ENCODE measurements around the gene ARHGEF26.

ARHGEF26 gene

DNA sequence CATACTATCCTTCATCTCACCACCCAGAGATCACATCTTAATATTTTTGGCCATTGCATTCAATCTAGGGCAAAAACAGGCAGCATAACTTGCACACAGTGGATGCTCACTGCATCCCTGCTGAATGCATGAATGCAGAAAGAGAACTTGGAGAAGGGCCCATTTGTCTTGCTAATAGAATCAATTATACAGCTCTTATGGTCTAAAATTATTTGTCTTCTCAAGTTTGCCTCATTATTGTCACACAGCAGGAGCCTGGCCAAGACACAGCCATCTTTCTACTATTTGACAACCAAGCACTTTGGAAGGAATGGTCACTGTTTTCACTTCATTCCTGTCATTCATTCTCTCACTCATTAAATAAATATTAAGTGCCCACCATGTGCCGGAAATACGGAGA lies 1.2 kb upstream of the ARHGEF26 start:
- no peak for DNase-seq (ENCODE audit: low spot score)

DNA sequence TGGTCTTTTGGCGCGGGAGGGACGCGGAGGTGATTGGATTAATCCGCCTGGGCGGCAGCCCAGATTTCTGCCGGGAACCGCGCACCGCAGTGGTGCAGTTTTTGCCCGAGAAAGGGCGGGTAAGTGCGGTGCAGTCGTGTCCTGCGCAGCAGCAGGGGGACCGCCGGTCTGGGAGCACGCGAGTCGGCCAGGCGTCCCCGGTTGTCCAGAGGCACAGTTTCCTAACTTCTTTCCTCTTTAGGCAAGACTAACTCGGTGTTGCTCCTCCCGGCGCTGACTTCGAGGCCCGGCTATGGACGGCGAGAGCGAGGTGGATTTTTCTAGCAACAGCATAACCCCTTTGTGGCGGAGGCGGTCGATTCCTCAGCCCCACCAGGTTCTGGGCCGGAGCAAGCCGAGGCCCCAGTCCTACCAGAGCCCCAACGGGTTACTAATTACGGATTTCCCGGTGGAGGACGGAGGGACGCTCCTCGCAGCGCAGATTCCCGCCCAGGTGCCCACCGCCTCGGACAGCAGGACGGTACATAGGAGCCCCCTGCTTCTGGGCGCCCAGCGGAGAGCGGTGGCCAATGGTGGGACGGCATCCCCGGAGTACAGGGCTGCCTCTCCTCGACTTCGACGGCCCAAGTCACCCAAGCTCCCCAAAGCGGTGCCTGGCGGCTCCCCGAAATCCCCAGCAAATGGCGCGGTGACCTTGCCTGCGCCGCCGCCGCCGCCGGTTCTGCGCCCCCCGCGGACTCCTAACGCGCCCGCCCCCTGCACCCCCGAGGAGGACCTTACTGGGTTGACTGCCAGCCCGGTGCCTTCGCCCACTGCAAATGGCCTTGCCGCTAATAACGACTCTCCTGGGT lies 736 bp downstream of the ARHGEF26 start:
- peak; percentile 40 for DNase-seq (ENCODE audit: low spot score)

DNA sequence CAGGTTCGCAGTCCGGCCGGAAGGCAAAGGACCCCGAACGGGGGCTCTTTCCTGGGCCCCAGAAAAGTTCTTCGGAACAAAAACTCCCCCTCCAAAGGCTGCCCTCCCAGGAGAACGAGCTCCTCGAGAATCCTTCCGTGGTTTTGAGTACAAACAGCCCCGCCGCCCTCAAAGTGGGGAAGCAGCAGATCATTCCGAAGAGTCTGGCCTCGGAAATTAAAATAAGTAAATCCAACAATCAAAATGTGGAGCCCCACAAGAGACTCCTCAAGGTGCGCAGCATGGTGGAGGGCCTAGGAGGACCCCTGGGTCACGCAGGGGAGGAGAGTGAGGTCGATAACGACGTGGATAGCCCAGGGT lies 1.3 kb downstream of the ARHGEF26 start:
- no peak for DNase-seq (ENCODE audit: low spot score)

DNA sequence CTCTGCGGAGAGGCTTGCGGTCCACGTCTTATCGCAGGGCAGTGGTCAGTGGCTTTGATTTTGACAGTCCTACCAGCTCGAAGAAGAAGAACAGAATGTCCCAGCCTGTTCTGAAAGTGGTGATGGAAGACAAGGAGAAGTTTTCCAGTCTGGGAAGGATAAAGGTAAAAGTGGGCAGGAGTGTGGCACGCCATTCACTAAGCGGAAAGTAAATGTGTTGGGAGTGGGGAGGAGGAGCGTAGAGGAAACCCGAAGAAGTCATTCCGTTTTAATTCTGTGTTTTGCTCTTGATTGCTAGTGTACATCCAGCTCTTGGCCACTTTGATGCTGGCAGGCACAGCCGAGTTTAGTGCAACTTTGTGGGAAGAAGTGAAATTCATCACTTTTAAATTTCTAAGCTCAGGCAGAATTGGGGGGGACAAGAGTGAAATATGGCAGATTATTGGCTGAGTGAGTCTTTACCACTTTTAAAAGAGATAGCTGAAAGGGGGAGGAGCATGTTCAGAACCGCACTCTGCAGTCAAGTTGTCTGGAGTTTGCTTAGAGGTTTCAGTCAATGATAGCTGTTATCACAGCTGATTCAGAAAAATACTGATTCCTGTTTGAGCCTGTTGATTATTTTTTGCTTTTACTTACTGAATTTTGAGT lies 1.8 kb downstream of the ARHGEF26 start:
- no peak for DNase-seq (ENCODE audit: low spot score)

DNA sequence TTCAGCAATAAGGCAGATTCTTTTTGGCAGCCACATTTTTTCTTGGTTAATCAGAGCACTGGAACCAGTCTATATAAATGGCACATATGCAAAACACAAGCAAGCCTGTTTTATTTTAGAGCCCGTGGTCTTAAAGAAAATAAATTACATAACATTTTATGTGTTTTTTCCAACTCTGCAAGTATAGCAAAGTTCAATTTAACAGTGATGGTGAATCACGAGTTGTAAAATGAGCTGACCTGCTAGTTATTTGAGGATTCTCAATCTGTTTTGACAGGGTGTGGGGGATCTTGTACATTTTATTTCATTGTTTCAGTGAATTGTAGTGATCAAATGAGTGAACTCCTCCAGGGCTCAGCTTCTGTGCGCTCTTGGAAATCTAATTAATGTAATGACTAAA lies 2.7 kb downstream of the ARHGEF26 start:
- no peak for DNase-seq (ENCODE audit: low spot score)

DNA sequence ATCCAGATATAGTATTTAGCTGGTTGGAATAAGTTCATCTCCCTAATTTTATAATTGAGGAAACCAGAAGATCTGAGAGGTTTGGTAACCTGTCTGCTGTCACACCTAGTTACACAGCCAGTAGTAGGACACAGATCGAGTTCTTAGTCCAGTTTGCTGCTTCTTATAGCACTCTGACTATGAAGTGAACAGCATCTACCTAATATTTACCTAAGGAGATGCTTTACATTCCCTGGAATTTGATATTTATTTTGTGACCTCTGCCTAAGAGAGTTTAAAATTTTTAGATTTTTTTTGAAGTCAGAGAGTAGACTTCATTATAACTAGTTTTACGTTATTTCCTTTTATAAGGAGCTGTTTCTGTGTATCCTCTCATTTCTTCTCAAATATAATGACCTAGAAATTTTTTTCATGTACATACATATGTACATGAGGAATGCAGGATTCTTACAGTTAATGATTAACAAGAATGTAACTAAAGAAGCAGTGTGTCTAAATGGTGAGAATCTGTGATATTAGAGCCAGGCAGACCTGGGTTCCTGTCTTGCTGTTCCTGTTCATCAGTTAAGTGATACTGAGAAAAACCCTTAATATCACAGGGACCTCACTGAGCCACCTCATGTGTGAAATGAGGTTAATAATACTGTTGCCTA lies 4.3 kb downstream of the ARHGEF26 start:
- no peak for DNase-seq (ENCODE audit: low spot score)

DNA sequence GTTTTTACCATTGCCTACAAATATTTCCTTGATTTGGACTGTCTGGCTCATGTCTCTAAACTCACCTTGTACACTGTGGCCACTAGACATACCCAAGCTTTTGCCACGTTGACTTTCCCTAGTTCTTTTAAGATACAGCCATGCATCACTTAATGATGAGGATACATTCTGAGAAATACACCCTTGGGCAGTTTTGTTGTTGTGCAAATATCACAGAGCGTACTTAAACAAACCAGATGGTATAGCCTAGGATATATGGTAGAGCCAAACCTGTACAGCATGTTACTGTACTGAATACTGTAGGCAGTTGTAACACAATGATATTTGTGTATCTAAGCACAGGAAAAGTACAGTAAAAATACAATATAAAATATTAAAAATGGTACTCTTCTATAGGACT lies 5.5 kb downstream of the ARHGEF26 start:
- no peak for DNase-seq (ENCODE audit: low spot score)

DNA sequence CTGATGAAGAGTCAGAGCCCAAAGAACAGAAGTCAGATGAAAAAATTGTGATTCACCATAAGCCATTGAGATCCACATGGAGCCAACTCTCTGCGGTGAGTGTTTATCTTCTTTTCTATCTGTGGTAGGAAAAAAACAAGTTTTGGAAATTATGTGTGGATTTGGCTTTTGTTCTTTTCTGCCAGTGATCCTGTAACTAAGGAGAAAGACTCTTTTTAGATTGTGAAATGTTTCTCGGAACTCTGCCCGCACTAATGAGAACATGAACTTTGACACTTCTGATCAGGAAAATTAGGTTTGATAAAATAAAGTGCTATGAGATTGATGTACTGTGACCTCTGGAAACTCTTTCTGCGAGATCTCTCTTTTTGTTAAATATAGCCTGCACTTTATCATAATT lies 8.4 kb downstream of the ARHGEF26 start:
- no peak for DNase-seq (ENCODE audit: low spot score)

DNA sequence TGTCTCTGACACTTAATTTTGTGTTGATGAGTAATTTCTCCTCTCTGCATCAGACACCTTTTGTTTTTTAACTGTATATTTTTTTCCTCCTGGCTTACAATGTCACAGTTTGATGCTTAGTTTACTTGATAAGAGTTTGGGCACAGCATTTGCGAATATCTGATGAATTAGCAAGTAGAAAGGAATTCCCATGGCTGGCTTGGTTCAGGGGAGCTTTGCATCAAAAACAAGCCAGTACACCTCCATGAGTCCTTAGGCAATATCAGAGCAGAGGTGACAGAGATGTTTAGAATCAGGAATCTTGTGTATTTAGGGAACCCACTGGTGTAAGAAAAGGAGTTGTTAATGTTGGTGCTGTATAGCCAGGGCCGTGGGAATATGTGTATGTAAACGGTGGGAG lies 9.3 kb downstream of the ARHGEF26 start:
- no peak for DNase-seq (ENCODE audit: low spot score)

DNA sequence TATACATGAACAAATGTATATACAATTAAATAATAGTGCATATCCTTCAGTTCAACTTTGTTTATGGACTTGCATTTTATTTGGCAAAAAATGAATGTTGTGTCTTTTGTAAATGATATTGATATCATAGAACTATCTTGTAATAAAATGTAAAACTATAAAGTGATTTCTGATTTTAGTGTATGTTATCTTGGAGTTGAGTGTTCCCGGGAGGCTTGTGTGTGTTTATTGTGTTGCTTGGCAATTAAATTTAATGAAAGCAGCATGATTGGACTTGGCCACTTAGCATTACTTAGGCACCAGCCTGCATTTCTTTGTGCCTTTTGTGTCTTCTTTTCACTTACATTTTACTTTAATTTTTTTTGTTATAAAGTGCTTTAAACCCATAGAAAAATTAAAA lies 10.6 kb downstream of the ARHGEF26 start:
- DNase-seq (ENCODE audit: low spot score) = no peak

DNA sequence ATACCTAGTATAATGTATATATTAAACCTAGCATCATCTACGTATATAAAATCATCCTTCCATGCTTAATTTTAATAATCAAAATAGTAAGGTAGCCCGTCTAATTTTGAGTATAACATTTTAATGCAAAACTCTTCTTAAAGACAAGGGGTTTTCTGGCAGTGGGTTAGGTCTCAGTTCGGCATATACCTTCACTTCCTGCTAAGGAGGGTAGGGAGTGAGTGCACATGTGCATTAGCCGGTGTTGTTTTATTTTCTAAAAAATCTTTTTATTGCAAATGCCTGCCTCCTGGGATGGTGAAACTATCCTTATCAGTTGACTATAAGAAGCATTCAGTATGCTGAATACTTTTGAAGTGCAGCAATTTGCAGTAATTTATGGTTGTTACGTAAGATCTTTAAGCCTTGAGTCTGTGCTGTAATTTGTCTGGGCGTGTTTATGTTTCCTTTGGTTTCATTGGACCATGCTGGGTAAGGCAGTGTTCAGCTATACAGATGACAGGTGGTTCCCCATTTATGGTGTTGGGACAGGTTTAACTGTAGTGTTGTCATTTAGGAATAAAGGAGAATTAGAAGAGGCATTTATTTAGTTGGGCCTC lies 11.7 kb downstream of the ARHGEF26 start:
- no peak for DNase-seq (ENCODE audit: low spot score)

DNA sequence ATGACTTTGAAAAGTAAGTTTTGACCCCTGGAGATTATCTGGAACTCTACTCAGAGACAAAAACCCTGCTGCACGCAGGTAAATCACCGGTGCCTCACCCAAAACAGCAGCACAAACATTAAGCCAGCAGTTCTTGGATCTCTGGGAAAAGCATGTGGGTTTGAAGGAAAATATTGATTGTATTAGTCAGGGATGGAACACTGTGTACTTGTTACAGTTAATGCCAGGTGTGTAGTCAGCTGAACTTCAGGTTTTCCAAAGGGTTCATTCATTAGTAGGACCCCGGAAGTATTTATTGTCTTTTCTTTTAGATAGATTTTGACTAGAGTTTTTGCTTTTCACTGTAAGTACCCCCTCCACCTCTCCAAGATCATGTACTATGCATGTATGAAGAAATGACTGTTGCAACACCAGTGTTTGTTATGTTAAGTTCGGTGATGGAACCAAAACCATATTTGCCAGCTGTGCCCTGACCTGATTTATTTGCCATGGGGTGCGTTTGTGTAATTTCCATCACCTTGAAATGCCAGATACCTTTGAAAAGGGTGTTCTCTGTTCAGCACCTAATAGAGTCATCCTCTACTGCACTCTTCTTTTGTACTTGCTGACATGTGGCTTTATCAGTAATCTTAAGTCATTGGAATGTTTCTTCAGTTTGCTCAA lies 14.5 kb downstream of the ARHGEF26 start:
- no peak for DNase-seq (ENCODE audit: low spot score)

DNA sequence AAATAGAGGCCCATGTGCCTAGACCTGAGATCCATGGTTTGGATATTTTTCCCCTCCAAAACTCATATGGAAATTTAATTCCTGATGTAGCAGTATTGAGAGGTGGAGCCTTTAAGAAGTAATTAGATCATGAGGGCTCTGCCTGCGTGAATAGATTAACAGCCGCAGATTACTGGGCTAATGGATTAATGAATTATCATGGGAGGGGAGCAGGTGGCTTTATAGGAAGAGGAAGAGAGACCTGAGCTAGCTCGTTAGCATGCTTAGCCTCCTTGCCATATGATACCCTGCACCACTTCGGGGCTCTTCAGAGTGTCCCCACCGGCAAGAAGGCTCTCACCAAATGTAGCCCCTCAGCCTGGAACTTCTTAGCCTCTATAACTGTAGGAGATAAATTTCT lies 15.8 kb downstream of the ARHGEF26 start:
- DNase-seq (ENCODE audit: low spot score) = no peak

DNA sequence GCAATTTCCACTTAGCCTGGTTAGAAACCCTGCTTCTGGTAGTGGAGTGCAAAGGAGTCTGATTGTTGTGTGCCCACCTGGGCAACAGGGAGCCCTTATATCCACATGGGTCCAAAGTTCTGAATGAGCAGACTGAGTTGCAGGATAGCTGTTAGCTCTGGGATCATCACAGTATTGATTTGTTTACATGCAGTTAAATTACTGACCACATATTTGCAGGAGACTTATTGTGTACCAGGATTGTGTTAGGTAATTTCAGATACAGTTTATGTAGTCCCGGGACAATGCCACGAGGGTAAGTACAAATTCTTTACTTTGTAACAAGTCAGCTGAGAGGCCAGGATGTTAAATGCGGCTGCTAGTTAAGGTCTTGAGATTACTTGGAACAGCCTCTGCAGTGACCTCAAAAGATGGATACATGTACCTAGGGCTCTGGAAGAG lies 18.8 kb downstream of the ARHGEF26 start:
- DNase-seq (ENCODE audit: low spot score) = no peak

DNA sequence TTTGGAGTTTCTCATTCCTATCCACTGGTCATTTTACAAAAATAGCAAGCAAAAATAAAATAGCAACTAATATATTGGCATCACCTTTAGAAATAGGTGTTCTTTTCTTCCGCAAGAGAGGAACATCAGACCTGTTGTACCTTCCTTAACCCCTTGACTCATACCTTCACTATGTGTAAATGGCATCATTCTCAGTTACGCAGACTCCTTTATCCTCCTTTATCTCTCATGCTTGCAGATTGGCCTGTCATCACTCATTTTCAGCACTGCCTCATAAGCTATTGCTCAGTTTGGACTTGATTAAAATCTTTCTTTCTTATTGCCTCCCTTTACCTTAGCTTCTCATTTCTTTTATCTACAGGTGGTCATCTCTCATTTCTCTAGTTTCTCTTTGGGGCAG lies 21.4 kb downstream of the ARHGEF26 start:
- no peak for DNase-seq (ENCODE audit: low spot score)

DNA sequence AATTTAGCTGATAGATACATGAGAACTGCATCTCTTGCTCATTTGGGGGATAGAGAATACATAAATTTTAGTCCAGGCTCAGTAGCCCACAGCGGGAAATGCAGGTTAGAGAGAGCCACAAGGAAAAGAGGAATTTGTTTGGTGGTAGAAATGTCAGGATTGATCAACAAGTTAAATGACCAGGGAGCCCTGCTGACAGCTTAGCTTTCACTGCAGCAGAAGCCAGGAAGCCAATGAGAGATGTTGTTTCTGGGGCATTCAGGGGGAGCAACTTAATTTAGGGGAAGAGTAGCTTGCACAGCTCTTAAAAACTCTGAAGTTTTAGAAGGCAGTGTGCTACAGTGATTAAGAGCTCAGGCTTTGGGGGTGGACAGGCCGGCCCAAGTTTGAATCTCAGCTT lies 22.7 kb downstream of the ARHGEF26 start:
- no peak for DNase-seq (ENCODE audit: low spot score)

DNA sequence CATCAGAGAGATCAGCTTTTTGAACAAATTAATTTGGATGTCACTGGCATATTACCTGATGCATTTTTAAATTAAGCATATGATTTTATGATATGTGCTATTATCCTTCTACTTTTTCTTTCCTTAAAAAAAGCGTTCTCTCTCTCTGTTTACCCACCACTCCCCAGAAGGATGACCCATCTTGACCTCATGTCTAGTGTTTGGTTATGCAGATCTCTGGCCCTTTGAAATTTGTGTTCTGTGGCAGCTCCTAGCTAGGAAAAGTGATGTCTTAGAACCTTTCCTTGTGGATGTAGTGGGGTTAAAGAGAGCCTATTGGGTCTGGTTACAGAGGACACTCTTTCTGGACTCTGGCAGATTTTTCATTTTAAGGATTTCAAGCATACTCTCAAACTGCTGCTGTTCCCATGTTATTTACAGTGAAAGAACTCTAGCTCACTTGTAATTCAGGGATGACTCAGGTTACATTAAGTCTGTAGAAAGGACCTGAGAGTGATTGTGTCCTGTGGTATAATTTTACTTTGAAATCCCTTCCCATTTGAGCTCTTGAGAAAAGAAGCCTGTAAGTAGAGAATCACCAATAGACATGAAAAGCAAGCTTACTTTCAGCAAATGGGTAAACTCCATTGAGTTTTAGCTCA lies 23.8 kb downstream of the ARHGEF26 start:
- no peak for DNase-seq (ENCODE audit: low spot score)

DNA sequence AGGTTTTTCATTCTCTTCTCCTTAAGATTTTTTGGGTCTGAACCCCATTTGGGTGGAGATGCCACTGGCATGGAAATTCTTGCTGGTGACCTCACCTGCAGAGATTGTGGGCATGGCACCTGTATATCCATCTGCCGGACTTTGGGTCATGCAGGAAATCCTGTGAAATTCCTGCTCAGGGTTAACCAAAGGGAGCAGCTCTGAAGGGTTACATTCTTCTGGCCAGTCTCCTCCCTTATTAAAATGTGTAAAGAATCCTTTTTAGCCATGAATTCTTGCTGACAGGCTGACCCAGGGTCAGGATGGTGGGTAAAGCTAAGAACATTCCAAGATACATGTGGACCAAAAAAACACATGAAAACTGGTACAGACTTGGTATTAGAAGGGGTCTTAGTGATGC lies 27.4 kb downstream of the ARHGEF26 start:
- no peak for DNase-seq (ENCODE audit: low spot score)

DNA sequence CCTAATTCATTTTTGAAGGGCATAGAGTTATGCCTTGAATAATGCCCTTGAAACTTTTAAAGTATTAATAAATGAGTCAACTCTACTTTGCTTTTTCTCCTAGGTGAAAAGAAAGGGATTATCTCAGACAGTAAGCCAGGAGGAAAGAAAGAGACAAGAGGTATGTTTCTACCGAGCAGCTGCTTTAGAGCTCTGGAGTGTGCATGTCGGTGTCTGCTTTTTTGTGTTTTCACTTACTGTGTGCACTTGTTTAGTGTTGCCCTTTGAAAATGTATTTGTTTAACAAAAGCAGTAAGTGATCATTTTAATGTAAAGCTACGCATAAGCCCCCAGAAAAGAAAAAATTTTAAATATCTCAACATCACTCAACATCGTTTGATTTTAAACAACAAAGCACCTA lies 28.1 kb downstream of the ARHGEF26 start:
- no peak for DNase-seq (ENCODE audit: low spot score)

DNA sequence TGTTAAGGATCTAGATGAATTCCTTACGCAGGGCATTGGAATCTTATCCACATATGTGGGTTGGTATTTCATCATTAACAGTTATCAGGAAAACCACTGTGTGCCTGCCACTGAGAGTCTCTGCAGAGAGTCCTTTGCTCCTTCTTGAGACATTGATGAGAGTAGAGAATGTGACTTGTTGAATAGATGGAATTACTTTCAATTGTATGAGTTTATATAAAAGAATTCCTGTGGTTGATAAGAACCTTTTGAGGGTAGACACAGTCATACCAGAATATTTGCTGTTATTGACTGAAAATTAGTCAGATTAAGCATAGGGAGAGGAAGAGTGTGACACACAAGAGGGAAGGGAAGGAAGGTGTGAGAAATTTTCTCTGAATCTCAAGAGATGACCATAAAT lies 30.8 kb downstream of the ARHGEF26 start:
- no peak for DNase-seq (ENCODE audit: low spot score)

DNA sequence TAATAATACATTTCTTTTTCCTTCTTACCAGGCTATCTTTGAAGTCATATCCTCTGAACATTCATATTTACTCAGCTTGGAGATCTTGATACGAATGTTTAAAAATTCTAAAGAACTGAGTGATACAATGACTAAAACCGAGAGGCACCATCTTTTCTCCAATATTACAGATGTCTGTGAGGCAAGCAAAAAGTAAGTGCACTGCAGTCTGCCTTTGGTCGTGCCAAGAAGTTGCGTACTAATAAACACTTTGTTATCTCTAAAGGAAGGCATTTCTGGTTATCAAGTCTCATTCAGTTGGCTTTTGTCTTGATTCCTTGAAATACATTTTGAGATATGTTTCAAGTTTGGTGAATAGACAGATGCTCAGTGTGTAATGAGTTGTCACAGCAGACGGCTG lies 31.6 kb downstream of the ARHGEF26 start:
- DNase-seq (ENCODE audit: low spot score) = no peak

DNA sequence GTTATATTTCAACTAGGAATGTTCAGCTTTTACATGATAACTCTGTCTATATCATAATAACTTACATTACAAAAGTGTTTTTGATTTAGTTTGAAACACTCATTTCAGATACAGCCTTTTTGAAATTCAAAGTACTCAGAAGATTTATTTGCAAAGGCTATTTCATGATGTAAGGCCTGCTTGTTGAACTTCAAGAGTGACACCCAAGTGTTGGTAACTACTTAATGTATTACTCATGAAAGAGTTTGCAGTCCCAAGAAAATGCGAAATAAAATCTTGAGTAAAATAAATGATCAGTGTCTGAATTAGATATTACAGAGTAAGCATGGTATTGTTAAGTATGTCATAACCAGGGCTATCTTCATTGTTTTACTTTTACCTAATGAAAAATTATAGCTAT lies 35.3 kb downstream of the ARHGEF26 start:
- DNase-seq (ENCODE audit: low spot score) = no peak
